GM21381 (cell line): ENCODE data around the gene TTLL13.

Experiments
- ATAC-seq: cut with Tn5 transposase; IDR thresholded peaks from one replicate; pipeline ENCODE4 v1.9.1; 2021; ENCODE audit warnings: mild to moderate bottlenecking, moderate library complexity; ENCODE audit not compliant: unreplicated experiment

Gene TTLL13

GRCh38 chr15:90307661-90308060 lies 58.3 kb downstream of the TTLL13 start:
- no peak for ATAC-seq

- ATAC-seq = no peak
Observed at GRCh38 chr15:90309020-90309419, 59.7 kb downstream of the TTLL13 start.
